AG10803 (cell line): ENCODE results near the gene PDGFRB.
"Not testable (repeated sequence)": the region's sequence is repeated elsewhere in the genome, so short reads cannot be mapped to it uniquely, and the experiment has no call there.

Experiments used
- DNase-seq: peaks from one replicate; pipeline ENCODE4 v3.0.0; 2010; ENCODE audit warnings: low read depth
- H3K4me3 ChIP-seq: 2 replicates; pipeline ENCODE4 v1.5.1; 2011; ENCODE audit warnings: mild to moderate bottlenecking, low read length, control low read depth
- CTCF ChIP-seq: conservative IDR thresholded peaks from 2 replicates; pipeline ENCODE4 v1.5.1; 2011; ENCODE audit warnings: mild to moderate bottlenecking, low read length, control low read depth, inconsistent platforms

The PDGFRB gene

GRCh38 chr5:150103678-150104549 is 51.7 kb downstream of the PDGFRB start:
- TF ChIP-seq CTCF: no peak
- DNase-seq: no peak
- H3K4me3 ChIP-seq: no peak overlapping the region

- TF ChIP-seq CTCF: no peak
- H3K4me3 ChIP-seq: no peak overlapping the region
- no peak for DNase-seq
Measured at GRCh38 chr5:150101023-150101422, 54.6 kb downstream of the PDGFRB start.

GRCh38 chr5:150097152-150097551 is 58.5 kb downstream of the PDGFRB start:
- TF ChIP-seq CTCF: no peak
- no peak for DNase-seq
- no peak overlapping the region for H3K4me3 ChIP-seq

- H3K4me3 ChIP-seq: no peak overlapping the region
- TF ChIP-seq CTCF: no peak
- no peak for DNase-seq
Measured at GRCh38 chr5:150092159-150092787, 63.4 kb downstream of the PDGFRB start.

- H3K4me3 ChIP-seq: no peak within 1 kb of the TSS
- TF ChIP-seq CTCF: no peak
- no peak for DNase-seq
Measured at GRCh38 chr5:150085950-150086715, 69.5 kb downstream of the PDGFRB start, which contains the start of gene CSF1R. Gene CSF1R, minus strand, starts transcription at chr5:150086554. Its CDS starts 127 bp downstream, at chr5:150086427.

- no peak for DNase-seq
- H3K4me3 ChIP-seq: no peak overlapping the region
- no peak for TF ChIP-seq CTCF
Measured at GRCh38 chr5:150085191-150085912, 70.3 kb downstream of the PDGFRB start.

GRCh38 chr5:150084754-150085153 is 70.9 kb downstream of the PDGFRB start:
- H3K4me3 ChIP-seq, DNase-seq: not testable (repeated sequence)
